ENCODE results near the gene GGT6.

DNA sequence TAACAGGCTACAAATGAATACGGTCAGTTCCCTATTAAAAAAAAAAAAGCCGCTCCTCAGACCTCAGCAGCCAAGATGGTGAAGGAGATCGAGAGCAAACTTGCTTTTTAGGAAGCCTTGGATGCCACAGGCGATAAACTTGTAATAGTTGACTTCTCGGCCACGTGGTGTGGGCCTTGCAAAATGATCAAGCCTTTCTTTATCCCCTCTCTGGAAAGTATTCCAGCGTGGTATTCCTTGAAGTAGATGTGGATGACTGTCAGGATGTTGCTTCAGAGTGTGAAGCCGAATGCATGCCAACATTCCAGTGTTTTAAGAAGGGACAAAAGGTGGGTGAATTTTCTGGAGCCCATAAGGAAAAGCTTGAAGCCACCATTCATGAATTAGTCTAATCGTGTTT is 11.8 kb upstream of the GGT6 start:
- no peak for TF ChIP-seq POLR2A (IDR thresholded peaks at IDR 0.05; ENCODE audit: insufficient read depth in 1 of 2, low read depth in 2 of 2, low read length in 2 of 2)
- TF ChIP-seq FOXM1 (CRISPR knock-in tag; IDR thresholded peaks at IDR 0.05): no peak
- TF ChIP-seq ZNF724P (CRISPR knock-in tag; IDR thresholded peaks at IDR 0.05; ENCODE audit: borderline replicate concordance): no peak
